HG03457 (cell line): ENCODE data around the gene PCBD1.
"Not testable (repeated sequence)": the region's sequence is repeated elsewhere in the genome, so short reads cannot be mapped to it uniquely, and the experiment has no call there.

Experiments used
- ATAC-seq: cut with Tn5 transposase; IDR thresholded peaks from one replicate; pipeline ENCODE4 v1.9.1; 2021; ENCODE audit warnings: moderate number of reproducible peaks; ENCODE audit not compliant: unreplicated experiment

PCBD1 gene

GRCh38 chr10:70887804-70888800 lies at the start of gene PCBD1:
PCBD1 (minus strand) TSS chr10:70888565; CDS start chr10:70888533, 32 bp downstream.
- ATAC-seq = peak; percentile 55

GRCh38 chr10:70937661-70938060 lies 49.3 kb upstream of the PCBD1 start:
- no peak for ATAC-seq

- no peak for ATAC-seq
Measured at GRCh38 chr10:70936111-70936510, 47.7 kb upstream of the PCBD1 start.

DNA sequence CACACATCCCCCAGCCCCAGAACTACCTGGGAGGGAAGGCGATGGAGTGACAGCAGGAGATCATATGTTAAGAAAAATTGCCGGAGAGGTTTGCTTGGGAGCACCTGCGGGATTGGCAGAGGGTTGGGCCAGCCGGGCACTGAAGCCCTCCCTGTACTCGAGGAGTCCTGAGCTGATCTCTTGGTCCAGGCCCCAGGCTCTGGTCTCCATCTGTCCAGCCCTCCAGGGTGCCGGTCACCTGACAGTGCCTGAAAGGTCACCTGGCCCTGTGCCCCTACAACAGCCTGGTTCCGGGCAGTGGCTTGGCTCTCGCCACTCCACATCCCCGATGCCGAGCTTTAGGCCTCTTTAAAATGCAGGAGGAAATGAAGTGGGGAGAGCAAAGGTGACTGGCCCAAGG lies 47.3 kb upstream of the PCBD1 start:
- ATAC-seq = no peak

- ATAC-seq = no peak
Measured at GRCh38 chr10:70935125-70935625, 46.8 kb upstream of the PCBD1 start.

GRCh38 chr10:70934701-70935100 lies 46.3 kb upstream of the PCBD1 start:
- no peak for ATAC-seq

GRCh38 chr10:70932392-70933196 lies 44.2 kb upstream of the PCBD1 start:
- ATAC-seq = no peak

GRCh38 chr10:70931168-70931815 lies 42.9 kb upstream of the PCBD1 start:
- no peak for ATAC-seq

DNA sequence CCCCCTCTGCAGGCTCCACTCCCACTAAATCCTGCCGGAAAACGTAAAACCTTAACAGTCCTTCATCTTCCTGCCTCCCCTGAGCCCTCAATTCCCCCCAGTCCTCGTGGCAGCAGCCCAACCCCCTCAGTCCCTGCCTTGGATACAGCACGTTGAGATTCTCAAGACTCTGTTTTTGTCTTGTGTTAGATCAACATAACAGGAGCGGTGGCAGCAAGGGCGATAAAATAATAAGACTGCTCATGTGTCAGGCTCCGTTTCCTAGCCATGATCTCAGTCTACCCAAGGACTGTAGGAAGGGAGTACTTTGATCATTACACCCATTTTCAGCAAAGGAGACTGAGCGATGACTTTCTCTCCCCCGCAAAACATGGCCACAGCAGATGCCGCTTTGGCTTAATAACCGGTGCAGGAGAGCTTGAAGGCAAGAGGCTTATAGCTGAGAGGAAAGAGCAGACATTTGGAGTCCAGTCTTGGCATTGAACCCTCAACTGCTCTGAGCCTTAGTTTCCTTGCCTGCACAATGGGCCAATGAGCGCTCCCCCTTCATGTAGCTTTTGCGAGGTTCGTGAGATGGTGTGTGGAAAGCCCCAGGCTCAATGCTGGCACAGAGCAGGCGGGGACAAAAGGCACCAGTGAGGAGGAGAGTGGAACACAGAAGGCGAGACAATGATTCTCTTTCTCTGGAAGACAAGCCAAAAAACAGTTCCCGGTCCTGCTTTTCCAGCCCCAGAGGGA lies 42.1 kb upstream of the PCBD1 start:
- ATAC-seq = no peak

DNA sequence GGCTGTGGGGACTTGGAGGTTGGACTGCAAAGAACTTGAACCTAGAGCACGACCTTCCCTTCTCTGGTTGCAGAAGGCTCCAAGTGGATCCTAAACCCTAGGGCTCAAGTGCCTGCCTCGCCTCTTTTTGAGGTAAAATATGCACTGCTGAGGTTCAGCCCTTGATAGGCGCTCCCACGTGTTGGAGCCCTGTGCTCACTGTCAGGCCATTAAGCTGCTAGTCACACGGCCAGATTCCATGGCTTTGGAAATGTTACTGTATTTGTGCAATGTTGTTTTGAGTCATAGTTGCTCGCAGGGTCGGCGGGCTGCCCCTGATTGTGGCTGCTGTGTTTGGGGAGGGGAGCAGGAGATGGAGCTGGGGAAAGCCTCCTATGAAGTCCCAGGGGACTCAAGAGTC lies 39.8 kb upstream of the PCBD1 start:
- ATAC-seq = no peak

DNA sequence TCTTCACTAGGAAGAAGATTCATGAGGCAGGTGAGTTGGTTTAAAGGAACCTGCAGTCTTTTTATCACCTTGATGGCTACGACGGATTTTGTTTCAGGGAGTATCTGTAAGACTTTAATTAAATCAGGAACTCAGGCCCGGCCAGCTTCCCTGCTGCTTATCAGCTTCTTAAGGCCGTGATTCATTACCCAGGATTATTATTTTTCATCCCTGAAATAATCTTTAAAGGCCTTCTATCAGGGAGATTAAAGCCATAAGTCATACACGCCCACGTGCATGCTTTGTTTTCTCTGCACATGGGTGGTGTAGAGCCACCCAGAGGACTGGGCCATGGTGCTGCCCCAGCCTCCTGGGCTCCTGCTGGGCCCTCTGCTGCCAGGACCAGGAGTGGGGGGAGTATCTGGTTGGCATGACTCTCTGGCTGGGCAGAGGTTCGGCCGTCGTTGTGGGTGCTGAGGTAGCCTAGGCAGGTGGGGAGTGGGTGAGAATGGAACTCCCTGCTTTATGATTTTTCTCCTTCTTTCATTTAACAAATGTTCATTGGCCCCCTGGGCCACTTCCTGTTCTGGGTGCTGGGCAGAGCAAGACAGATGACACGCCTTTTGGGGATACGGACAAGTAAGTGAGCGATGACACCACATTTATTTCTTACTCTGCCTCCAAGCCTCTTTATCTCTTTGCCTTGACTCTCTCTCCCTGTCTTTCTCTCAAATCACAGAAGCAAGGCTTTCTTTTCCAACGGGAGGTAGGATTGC lies 39.0 kb upstream of the PCBD1 start:
- no peak for ATAC-seq

DNA sequence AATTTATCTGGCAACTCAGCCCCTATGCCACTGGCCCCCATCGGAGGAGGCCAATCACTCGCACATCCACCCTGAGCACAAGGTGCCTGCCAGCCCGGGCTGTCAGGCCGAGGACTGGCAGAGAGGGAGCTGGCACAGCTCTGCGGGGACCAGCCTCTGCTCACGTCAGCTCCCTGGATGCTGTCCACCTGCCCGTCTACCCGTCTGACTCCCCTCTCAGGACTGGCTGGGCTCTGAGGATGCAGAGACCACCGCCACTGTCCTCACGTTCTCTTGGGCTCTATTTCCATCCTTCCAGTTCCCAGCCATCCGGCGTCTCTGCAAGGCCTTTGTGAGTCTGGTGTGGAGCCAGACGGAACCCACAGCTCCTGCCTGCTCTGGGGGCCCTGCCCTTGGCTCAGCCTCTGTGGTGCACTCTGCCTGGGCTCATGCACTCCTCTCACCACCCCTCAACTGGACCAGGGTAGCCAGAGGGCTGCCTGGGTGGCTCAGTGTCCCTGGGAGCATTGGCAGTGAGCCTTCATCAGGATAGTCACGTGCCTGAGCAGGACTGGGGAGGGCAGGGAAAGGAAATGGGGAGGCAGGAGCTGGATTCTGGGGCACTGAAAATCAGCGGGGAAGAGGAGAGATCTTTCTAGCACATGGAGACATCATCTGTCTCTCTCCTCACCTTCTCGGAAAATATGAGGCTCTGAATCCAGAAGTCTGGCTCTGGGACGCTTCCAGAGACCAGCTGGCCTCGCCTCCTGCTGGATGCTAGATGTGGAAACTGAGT lies 38.0 kb upstream of the PCBD1 start:
- no peak for ATAC-seq

- ATAC-seq = no peak
Measured at GRCh38 chr10:70925377-70926225, 37.2 kb upstream of the PCBD1 start.

DNA sequence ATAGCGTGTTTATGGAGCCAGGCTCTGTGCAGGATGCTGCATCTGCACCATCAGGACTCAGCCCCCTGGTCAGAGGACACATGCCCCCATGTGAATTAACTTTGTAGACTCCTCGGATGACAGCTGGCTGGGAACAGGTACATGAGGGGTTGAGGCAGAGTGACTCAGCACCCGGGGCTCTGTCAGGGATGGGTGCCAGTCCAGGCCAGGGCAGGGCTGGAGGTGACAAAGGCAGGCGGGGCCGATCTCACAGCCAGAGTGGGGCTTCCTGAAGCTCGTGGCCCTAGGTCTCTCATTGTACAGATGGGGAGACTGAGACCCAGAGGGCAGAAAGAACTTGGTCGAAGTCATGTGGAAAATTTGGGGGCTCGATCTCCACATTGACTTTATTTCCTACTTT lies 35.3 kb upstream of the PCBD1 start:
- no peak for ATAC-seq

DNA sequence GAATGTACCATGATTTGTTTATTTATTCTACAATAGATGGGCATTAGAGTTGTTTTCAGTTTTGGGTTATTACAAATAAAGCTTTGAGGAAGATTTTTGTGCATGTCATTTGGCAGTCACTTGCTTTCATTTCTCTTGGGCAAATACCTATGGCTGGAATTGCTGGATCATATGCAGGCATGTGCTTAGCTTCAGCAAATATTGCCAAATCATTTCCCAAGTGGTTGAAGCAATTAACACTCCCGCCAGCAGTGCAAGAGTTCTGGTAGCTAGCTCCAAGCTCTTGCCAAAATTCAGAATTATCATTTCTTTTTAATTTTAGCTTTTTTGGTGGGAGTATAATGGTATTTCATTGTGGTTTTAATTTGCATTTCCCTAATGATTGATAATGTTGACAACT lies 32.9 kb upstream of the PCBD1 start:
- no peak for ATAC-seq

DNA sequence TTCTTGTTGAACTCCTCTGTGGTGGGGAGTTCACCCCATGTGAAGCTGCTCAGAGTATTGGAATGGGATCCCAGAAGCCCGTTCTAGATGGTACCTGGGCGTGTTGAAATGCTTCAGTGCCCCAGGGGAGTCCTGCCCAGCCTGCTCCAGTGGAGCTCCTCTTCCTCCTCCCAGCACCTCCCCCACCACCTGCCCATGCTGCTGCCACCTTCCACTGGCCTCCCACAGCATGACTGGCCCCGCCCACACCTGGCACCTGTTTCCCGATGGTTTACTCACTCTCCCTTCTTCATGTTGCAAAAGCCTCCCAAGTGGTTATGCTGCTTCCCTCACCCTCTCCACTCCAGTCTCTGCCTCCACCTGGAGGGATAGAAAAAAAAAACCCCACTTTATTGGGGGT lies 32.2 kb upstream of the PCBD1 start:
- no peak for ATAC-seq

- ATAC-seq = not testable (repeated sequence)
Measured at GRCh38 chr10:70919906-70920305, 31.5 kb upstream of the PCBD1 start.
